CD4-positive, alpha-beta T cell treated with Interleukin-4 for 1 hour (primary cell): Measurements from ENCODE around the gene IGFBP3.
"Not testable (repeated sequence)": the region's sequence is repeated elsewhere in the genome, so short reads cannot be mapped to it uniquely, and the experiment has no call there.

Experiments used
- DNase-seq, 2 donors: peaks; one replicate each; pipeline ENCODE4 v3.0.0-alpha.2; 2020 to 2022

The IGFBP3 gene, protein sequence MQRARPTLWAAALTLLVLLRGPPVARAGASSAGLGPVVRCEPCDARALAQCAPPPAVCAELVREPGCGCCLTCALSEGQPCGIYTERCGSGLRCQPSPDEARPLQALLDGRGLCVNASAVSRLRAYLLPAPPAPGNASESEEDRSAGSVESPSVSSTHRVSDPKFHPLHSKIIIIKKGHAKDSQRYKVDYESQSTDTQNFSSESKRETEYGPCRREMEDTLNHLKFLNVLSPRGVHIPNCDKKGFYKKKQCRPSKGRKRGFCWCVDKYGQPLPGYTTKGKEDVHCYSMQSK

DNA sequence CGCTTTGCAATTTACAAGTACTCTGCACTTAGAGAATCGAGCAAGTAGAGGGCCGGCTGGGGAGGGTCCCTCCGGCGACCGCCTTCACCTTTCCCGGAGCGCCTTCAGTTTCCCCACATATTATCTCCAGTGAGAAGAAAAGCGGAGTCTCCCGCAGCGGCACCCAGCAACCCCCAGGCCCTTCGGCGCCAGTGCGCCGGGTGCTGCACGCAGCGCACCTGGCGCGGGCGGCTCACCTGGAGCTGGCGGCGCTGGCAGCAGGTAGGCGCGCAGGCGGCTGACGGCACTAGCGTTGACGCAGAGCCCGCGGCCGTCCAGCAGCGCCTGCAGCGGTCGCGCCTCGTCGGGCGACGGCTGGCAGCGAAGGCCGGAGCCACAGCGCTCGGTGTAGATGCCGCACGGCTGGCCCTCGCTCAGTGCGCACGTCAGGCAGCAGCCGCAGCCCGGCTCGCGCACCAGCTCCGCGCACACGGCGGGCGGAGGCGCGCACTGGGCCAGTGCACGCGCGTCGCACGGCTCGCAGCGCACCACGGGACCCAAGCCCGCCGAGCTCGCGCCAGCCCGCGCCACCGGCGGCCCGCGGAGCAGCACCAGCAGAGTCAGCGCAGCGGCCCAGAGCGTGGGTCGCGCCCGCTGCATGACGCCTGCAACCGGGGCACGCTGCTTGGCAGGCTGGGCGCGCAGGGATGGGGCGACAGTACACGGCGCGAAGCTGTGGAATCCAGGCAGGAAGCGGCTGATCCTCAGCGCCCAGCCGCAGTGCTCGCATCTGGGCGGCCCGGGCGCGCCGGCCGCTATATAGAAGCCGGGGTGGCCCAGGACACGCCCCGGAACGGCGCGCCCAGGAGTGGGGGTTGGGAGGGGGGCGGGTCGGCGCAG lies at the start of gene IGFBP3:
TSS of gene IGFBP3 (minus strand) at position 771 of the 879 bp plus-strand sequence. CDS start at position 639, 132 bp downstream.
- DNase-seq = peak in 1 of 2 donors; percentile 48

DNA sequence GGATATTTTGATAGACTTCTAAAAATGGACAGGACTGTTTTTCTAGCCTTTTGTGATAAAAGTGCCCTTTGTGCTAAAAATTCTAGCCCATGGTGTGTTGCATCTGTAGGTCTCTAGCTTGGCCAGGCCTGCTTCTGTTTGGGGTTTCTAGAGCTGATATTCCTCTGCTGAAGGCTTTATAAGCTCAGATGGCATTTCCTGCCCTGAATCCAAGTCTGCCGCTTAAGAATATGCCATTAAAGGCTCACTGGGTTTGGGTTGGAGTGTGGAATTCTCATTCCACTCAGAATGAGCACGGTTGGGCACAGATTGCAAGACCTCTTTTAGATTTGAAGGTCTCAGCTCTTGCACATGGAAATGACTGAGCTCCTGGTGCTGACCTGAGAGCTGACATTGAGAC lies 49.4 kb upstream of the IGFBP3 start:
- no peak for DNase-seq

DNA sequence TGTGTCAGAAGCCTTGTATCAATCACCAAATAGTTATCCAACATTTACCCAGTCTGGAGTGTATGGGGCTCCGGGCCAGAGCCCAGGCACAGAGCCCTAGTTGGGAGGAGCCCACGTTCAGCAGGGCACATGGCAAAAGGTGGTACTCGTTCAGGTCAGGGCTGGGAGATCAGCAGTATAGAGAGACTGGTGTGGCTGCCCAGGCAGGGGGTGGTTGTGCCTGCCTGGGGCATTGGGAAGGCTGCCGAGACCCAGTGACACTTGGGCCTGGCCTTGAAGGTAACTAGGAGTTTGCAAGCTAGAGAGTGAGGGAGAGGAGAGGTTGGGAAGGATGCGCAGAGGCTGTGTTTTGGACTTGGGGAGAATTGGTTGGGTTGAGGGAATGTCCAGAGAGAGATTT lies 48.9 kb upstream of the IGFBP3 start:
- no peak for DNase-seq

DNA sequence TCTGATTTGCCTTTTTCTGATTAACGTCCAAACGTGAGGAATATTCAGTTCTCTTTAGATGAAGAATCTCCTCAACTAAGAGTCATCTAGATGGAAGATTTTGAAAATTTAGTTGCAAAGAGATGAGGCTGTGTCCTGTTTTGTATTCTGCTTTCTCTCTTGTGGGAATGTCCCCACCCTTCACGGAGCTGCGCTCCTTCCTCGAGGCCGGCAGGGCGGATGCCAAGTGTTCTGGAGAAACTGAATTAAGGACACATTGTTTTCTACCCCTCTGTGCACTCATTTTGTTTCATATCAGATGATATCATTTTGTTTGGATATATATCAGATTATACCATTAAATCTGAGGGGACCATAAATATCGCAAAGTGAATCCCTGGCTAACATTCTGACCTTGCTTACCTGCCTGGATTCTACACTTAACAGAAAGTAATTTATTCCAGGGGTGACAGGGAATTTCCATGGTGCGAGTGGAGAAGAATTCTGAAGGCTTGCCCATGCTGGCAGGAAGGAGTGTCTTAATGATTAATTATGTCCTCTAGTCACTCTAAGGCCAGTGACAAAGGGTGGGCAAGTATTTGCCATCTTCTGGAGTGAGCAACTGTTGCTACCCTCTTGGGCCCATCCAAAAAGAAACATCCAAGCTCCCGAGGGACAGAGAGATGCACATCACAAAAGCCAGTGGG lies 47.9 kb upstream of the IGFBP3 start:
- no peak for DNase-seq

DNA sequence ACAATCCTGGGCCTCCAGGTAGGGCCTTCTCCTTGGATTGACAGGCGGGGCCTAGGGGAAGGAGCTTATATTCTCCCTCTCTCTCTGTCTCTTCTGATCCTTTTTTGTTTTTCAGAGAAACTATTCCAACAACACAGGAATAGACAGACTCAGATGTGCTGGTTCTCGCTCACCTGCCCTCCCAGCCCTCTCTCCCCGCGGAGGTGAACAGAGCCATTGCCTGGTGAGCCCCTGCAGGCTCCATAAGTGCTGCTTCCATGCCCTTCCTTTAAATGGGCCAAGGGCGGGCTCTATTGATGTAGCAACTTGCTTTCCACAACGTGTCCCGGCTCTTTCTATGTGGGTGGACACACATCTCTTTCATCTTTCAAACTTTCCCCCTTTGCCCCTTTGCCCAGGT lies 47.2 kb upstream of the IGFBP3 start:
- DNase-seq = no peak

DNA sequence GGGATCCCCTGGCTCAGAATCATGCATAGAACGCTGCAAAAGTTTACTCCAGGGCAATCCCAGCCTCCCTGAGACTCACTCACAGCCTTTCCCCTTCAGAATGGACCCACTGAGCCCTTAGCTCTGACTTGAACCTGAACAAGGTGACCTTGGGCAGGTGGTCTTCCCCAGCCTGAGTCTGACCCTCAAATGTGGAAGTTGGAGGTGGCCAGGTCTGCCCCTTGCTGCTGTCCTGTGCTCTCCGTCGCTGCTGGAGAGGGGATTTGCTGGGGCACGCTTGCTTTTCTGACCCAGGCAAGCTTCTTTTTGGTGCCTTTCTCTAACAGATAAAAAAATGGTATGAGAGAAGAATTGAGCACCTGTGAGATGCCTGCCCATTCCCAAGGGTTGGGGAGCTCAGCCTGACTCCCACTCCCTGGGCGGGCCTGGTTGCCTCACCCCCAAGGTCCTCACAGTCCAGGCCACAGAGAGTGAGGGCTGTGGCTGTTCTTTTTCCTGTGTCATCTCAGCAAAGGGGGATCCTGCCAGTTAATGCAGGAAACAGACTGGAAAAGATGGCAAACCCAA lies 46.6 kb upstream of the IGFBP3 start:
- DNase-seq = no peak

DNA sequence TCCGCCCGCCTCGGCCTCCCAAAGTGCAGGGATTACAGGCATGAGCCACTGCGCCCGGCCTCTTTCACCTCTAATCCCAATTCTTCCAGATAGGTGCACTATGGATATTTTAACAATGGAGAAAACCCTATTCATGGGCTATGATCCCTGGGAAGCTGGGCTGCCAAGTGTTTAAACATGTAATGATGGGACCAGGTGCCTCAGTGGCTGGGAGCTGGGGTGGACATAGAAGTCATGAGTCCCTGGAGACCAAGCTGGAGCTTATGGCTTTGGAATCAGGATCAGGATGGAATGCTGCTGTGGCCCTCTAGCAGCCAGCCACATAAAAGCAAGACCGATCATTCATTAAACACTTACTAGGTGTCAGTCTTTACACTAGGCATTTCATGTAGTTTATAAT lies 41.8 kb upstream of the IGFBP3 start:
- no peak for DNase-seq

DNA sequence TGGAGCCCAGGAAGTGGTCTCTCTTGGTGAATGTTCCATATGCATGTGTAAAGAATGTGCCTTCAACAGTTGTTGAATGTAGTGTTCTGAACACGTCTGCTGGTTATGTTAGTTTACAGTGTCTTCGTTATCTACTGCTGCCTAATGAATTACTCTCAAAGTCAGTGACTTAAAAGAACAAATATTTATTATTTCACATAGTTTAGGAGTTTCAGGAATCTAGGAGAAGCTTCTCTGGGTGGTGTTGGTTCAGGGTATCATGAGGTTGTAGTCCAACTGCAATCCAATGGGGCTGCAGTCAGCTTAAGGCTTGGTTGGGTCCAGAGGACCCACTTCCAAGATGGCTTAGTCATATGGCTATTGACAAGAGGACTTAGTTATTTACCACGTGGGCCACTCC lies 36.6 kb upstream of the IGFBP3 start:
- no peak for DNase-seq

DNA sequence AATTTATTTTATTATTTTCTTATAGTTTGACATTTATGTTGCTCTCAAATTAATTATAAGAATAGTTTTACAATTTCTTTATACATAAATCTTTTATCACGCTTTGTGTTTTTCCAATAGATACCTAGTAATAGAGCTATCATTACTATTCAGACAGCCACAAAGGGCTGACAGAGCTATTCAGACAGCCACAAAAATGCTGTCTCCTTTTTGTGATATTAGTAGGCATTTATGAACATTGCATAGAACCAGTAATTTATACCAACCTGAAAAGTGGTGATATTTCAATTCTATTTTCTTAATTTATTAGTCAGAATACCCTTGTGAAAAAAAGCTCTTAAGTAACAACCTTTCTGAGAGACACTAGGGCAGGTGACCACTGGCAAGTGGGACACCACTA lies 34.2 kb upstream of the IGFBP3 start:
- DNase-seq = no peak

DNA sequence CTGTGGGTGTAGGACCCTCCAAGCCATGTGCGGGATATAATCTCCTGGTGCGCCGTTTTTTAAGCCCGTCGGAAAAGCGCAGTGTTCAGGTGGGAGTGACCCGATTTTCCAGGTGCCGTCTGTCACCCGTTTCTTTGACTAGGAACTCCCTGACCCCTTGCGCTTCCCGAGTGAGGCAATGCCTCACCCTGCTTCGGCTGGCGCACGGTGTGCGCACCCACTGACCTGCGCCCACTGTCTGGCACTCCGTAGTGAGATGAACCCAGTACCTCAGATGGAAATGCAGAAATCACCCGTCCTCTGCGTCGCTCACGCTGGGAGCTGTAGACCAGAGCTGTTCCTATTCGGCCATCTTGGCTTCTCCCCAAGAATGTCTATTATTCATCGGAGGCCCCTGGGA lies 32.0 kb upstream of the IGFBP3 start:
- DNase-seq = not testable (repeated sequence)

DNA sequence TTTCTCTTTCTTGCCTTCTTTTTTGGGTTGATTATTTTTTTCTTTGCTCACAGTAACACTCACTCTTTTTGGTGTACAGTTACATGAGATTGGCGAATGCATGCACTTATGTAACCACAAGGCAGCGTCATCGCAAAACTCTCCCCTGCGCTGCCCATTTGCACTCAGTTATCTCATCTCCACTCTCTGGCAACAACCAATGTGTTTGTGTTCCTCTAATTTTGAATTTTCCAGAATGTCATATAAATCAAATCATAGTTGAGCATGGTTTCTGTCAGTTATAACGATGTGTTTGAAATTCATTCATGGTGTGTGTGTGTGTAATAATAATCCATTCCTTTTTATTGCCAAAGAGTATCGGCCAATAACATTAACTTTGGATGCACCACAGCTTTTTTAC lies 23.0 kb upstream of the IGFBP3 start:
- no peak for DNase-seq

DNA sequence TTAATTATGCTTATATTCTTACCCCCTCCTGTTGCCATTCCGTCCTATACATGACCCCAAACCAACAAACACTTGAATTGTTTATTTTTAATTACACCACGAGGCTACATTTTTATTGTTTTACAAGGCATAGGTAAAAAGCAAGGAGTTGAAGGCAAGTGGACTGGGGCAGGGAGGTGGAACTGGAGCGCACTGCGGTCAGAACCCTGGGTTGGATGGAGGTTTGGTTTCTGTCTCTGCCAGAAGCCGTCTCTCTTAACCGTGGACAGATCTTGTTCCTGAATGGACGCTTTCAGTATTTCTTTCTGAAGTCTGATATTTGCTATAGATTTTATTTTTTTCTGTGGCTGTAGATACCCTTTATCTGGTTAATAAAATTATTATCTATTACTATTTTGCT lies 19.9 kb upstream of the IGFBP3 start:
- no peak for DNase-seq

DNA sequence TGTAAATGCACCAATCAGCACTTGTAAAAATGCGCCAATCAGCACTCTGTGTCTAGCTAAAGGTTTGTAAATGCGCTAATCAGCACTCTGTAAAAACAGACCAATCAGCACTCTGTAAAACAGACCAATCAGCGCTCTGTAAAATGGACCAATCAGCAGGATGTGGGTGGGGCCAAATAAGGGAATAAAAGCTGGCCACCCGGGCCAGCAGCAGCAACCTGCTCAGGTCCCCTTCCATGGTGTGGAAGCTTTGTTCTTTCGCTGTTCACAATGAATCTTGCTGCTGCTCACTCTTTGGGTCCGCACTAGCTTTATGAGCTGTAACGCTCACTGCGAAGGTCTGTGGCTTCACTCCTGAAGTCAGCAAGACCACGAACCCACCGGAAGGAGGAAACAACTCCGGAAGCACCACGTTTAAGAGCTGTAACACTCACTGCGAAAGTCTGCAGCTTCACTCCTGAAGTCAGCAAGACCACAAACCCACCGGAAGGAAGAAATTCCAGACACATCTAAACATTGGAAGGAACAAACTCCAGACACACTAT lies 19.2 kb upstream of the IGFBP3 start:
- peak; percentile 52 to 60 for DNase-seq

DNA sequence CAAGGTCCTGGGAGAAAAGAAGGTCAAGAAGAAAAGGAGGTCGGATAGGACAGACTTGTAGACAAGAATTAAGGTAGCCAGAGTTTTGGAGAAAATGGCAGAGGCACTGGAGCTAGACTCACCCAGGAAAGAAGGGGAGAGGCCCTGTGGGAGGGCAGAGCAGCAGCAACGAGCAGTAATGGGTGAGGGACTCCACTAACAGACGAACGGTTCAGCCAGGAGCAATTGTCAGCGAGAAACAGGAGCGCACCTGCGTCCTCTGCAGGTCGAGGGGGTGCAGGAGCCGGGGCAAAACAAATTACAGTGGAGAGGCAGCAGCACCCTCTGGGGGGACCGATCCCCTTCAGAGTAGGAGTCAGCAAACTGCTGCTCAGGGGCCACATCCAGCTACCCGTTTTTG lies 18.5 kb upstream of the IGFBP3 start:
- no peak for DNase-seq

DNA sequence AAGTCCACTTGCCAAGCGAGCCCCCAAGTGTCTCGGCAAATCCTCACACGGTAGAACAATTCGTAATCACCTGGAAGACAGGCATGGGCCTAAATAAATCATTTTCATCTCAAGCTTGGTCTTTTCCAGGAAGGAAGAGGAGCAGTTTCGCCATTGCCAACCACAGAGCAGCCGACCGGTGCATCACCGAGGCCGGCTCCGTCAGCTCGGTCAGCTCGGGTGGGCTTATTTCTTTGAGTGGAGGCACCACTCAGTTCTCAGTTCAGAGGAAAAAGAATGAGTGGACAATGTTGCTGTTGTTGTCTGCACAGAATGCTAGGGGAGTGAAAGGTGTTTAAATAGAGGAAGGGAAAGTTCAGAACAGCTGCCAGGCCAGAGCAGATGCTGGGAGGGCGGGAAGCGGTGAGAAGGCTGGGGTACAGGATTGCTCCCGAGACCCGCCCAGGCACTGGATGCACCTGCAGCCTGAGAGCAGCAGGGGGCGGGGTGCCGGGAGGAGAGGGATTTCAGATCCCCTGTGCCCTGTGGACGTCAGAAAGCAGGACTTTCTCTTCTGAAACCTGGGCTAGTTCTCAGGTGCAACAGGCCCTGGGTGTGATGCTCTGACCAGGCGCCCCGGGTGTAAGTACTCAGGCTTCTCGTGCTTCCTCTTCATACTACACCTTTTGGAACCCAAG lies 17.7 kb upstream of the IGFBP3 start:
- DNase-seq = no peak

DNA sequence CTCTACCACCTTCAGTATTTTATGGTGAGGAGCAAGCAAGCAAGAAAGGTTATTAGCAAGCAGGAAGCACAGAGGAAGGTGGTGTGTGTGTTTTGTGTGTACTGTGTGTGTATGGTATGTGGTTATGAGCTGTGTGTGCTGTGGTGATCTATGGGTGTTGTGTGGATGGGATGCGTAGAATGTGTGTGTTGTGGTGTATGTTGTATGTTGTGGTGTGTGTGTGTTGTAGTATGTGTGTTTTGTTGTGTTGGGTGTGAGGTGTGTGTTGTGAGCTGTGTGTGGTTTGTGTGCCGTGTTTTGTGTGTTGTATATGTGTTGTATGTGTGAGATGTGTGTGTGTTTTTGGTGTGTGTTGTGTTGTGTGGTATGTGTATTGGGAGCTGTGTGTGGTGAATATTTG lies 16.8 kb upstream of the IGFBP3 start:
- DNase-seq = no peak

DNA sequence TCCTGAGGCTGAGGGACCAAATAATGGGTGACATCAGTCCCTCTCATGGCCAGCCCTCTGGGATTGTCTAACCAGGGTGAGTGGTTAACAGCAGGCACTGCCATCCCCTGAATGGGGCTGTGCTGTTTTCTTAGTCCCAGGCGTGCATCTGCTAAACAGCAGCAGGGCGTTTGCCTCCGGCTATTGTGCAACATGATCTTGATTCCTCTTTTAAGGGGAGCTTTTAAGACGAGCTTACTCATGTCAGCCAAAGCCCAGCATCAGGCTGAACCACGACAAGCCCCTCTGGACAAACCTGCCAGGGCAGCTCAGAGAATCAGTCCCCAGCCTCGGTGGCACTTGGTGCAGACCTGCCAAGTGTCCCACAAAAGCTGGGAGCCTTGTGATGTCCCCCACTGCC lies 16.2 kb upstream of the IGFBP3 start:
- DNase-seq = no peak

DNA sequence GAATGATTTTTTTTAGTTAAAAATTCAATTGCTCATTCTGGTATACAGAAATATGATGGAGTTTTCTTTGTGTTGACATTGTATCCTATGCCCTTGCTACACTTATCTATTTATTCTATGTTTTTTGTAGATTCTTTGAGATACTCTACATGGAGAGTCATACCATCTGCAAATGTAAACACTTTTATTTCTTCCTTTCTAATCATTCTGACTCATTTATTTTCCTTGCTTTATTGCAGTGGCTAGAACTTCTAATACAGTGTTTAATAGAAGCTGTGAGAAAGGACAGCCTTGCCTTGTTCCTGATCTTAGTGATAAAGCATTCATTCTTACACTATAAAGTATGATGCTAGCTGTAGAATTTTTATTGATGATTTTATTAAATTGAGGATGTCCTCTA lies 9.9 kb upstream of the IGFBP3 start:
- no peak for DNase-seq

DNA sequence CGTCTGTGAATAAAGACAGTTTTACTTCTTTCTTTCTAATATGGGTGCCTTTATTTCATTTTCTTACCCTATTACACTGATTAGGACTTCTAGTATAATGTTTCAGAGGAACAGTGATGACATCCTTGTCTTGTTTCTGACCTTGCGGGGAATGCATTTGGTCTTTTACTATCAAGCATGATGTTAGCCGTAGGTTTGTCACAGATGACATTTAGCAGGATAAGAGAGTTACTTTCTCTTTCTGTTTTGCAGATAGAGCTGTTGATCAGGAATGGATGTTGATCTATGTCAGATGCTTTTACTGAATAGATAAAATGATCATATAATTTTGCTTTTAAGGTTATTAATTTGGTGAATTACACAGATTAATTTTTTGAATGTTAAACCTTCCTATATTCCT lies 6.6 kb upstream of the IGFBP3 start:
- no peak for DNase-seq

DNA sequence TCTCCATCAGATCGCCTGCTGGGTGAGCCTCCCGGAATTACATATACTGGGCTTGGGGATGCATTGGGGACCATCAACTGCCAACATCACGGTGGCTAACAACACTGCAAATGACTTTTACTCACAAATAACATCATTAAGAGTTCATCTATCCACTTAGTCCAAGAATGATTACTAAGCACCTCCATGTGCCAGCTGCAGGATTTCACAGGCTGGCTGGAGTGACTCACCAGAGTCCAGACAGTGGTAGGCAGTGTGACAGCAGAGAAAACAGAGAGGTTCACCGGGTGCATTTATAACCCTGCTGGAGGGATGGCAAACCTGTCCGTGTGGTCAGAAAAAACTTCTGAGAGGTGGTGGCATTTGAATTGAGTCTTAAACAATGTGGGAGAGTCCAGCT lies 3.2 kb upstream of the IGFBP3 start:
- DNase-seq = no peak

DNA sequence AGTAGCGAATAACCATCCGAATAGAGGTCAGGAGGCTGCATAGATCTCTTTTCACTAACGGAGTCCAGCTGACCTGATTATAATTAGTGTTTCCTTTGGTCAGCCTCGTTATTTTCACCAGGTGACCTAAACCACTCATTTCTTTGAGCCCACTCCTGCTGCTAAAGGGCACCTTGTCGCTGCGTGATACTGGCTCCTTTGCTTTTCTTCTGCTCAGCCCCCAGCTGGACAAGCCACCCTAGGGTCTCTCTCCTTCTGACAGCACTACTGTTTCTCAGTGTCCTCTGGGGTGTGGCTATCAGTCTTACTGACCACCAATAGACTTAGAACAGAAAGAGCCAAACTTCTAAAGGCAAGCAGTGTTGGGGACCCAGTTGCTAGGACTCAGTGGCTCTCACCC lies 2.7 kb upstream of the IGFBP3 start:
- no peak for DNase-seq

DNA sequence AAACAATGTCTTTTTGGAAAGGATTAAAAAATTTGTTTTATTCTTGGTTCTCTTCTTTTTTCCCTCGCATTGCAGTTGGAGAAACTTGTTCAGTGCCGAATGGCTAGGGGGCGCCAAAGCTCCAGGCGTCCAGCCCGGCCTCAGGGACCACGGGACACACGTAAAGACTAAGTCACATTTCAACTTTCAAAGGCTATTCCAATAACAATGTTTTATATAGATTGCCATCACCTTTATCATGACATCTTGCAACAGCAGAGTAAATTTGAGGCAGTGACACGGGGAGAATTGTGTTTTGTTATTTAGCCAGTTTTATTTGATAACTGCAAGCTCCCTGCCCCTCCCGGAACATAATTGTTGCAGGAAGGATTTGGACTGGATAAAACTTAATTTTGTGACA lies 2.2 kb upstream of the IGFBP3 start:
- DNase-seq = peak; percentile 38 to 54

DNA sequence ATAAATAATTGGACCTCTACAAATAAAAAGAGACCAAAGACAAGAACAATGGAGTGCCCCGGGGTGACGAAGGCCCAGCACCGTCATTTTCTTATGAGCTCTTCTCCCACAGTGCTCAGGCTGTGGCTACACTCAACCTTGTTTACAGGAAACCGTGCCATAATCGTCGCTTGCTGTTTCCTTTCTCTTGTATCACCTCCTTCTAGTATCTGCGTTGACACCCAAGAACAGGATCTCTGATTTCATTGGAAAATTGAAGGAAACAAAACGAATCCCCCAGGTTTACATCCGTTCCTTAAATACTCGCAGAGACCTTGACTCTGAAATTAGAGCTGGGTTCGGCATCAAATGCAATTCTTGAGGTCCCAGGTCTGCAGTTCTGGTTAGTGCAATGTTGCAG lies 1.7 kb upstream of the IGFBP3 start:
- DNase-seq = peak in 1 of 2 donors; percentile 45
